SK-N-SH (cell line): Measurements from ENCODE around the gene CCDC89. TPM values are rescaled to one million over a fixed set of nuclear protein-coding genes. Genes with fewer than 3 reads are reported as not detected.

ENCODE experiments used
- CTCF ChIA-PET: fragments of 300-600, 350-600 bp; formaldehyde crosslinking; extraction: SDS; loops from one replicate; lab custom pipeline; 2021; lab: Yijun Ruan, JAX
- POLR2A ChIA-PET: fragments of 350-600 bp; sonication (Branson Sonifier 250); formaldehyde crosslinking; extraction: SDS; loops from one replicate; lab custom pipeline; 2020; ENCODE audit warnings: antibody characterized with exemption, inconsistent platforms; lab: Yijun Ruan, JAX
- DNase-seq: peaks from one replicate; pipeline ENCODE4 v3.0.0; 2012
- H2AFZ ChIP-seq: fragments of 200-600 bp; sonication (generic); 2 replicates; pipeline ENCODE4 v1.8.1; 2016; ENCODE audit warnings: antibody characterized with exemption, mild to moderate bottlenecking, low read depth
- H3F3A ChIP-seq: fragments of 200-600 bp; sonication (generic); replicated peaks from 2 replicates; pipeline ENCODE3; 2016; ENCODE audit warnings: antibody characterized with exemption, mild to moderate bottlenecking; ENCODE audit not compliant: insufficient read depth
- H3K27ac ChIP-seq, 2 experiments: fragments of 200-500 bp in 1 of 2; fragments of 200-600 bp in 1 of 2; sonication (Bioruptor generic) in 1 of 2; sonication (generic), shearing (Covaris generic) in 1 of 2; 2 replicates each; pipeline versions ENCODE4 v1.5.1 to v1.6.1; 2014 to 2016; ENCODE audit warnings: low read depth in 2 of 2, inconsistent platforms in 1 of 2, low read length in 1 of 2, mild to moderate bottlenecking in 1 of 2, mixed read lengths in 1 of 2
- H3K27me3 ChIP-seq: fragments of 200-600 bp; sonication (generic), shearing (Covaris generic); 2 replicates; pipeline ENCODE4 v1.6.1; 2016; ENCODE audit warnings: mixed run types; ENCODE audit not compliant: insufficient read depth
- H3K36me3 ChIP-seq, 2 experiments: fragments of 200-500 bp in 1 of 2; fragments of 200-600 bp in 1 of 2; sonication (Bioruptor generic) in 1 of 2; sonication (generic) in 1 of 2; replicated peaks in 1 of 2; 2 replicates each; pipeline versions ENCODE3 to v1.5.1; 2014 to 2016; ENCODE audit warnings: low read length in 1 of 2, mild to moderate bottlenecking in 1 of 2; ENCODE audit not compliant: insufficient read depth in 2 of 2, control insufficient read depth in 1 of 2
- H3K4me1 ChIP-seq, 2 experiments: fragments of 200-500 bp in 1 of 2; fragments of 200-600 bp in 1 of 2; sonication (Bioruptor generic) in 1 of 2; sonication (generic), shearing (Covaris generic) in 1 of 2; 2 replicates each; pipeline versions ENCODE4 v1.5.1 to v1.6.1; 2014 to 2016; ENCODE audit warnings: low read depth in 1 of 2, low read length in 1 of 2, mixed run types in 1 of 2; ENCODE audit not compliant: insufficient read depth in 2 of 2, control insufficient read depth in 1 of 2
- H3K4me2 ChIP-seq: fragments of 200-600 bp; sonication (generic), shearing (Covaris generic); 2 replicates; pipeline ENCODE4 v1.6.1; 2017; ENCODE audit warnings: mixed run types
- H3K4me3 ChIP-seq, 2 experiments: fragments of 200-500 bp in 1 of 2; fragments of 200-600 bp in 1 of 2; sonication (Bioruptor generic) in 1 of 2; sonication (generic), shearing (Covaris generic) in 1 of 2; 2 replicates each; pipeline versions ENCODE4 v1.5.1 to v1.8.1; 2014 to 2016; ENCODE audit warnings: low read depth in 2 of 2, inconsistent platforms in 1 of 2, low read length in 1 of 2, mild to moderate bottlenecking in 1 of 2, mixed read lengths in 1 of 2, moderate library complexity in 1 of 2
- H3K79me2 ChIP-seq: fragments of 200-600 bp; sonication (generic); 2 replicates; pipeline ENCODE4 v1.8.1; 2017; ENCODE audit warnings: mild to moderate bottlenecking; ENCODE audit not compliant: insufficient read depth
- H3K9ac ChIP-seq: fragments of 200-600 bp; sonication (generic); 2 replicates; pipeline ENCODE4 v1.6.1; 2017; ENCODE audit warnings: mixed run types
- H3K9me2 ChIP-seq: fragments of 200-600 bp; sonication (generic); 2 replicates; pipeline ENCODE4 v1.6.1; 2017; ENCODE audit warnings: mixed run types
- H3K9me3 ChIP-seq: fragments of 200-600 bp; sonication (generic); 2 replicates; pipeline ENCODE4 v1.6.1; 2017; ENCODE audit warnings: mixed run types, mild to moderate bottlenecking, moderate library complexity
- H4K20me1 ChIP-seq: fragments of 200-600 bp; sonication (generic); 2 replicates; pipeline ENCODE4 v1.6.1; 2017; ENCODE audit warnings: mild to moderate bottlenecking, mixed run types; ENCODE audit not compliant: insufficient read depth
- CHD2 ChIP-seq: fragments of 150-350 bp; IDR thresholded peaks from 2 replicates; pipeline ENCODE4 v1.6.1; 2018; ENCODE audit warnings: low read length; ENCODE audit not compliant: partially characterized antibody
- ELF1 ChIP-seq: IDR thresholded peaks from 2 replicates; pipeline ENCODE4 v1.4.0; 2012
- EP300 ChIP-seq, 2 experiments: IDR thresholded peaks; 2 replicates each; pipeline versions ENCODE4 v1.4.0 to v1.6.1; 2012; ENCODE audit warnings: borderline replicate concordance in 1 of 2, low read depth in 1 of 2, low read length in 1 of 2
- FOSL2 ChIP-seq: IDR thresholded peaks from 2 replicates; pipeline ENCODE4 v1.4.0; 2012; ENCODE audit warnings: low read depth, mild to moderate bottlenecking, moderate library complexity, borderline replicate concordance
- FOXM1 ChIP-seq: IDR thresholded peaks from 2 replicates; pipeline ENCODE4 v1.4.0; 2012; ENCODE audit warnings: low read depth, mild to moderate bottlenecking
- GATA2 ChIP-seq: sonication (generic); formaldehyde crosslinking; IDR thresholded peaks from 2 replicates; pipeline ENCODE4 v1.5.0; 2020; ENCODE audit warnings: mild to moderate bottlenecking, missing genetic modification reagents
- MXI1 ChIP-seq: IDR thresholded peaks from 2 replicates; pipeline ENCODE4 v1.6.1; 2012; ENCODE audit warnings: mild to moderate bottlenecking, low read depth, low read length, improper control_type of control experiment
- NFIC ChIP-seq: IDR thresholded peaks from 2 replicates; pipeline ENCODE4 v1.4.0; 2012; ENCODE audit warnings: borderline replicate concordance
- RCOR1 ChIP-seq: fragments of 150-350 bp; IDR thresholded peaks from 2 replicates; pipeline ENCODE4 v1.6.1; 2017; ENCODE audit warnings: antibody characterized with exemption, low read length
- RFX5 ChIP-seq: IDR thresholded peaks from 2 replicates; pipeline ENCODE4 v1.6.1; 2012; ENCODE audit warnings: mild to moderate bottlenecking, improper control_type of control experiment, low read length
- SIN3A ChIP-seq: IDR thresholded peaks from 2 replicates; pipeline ENCODE4 v1.6.1; 2012; ENCODE audit warnings: low read depth, mild to moderate bottlenecking, low read length, moderate library complexity, borderline replicate concordance
- SMC3 ChIP-seq: IDR thresholded peaks from 2 replicates; pipeline ENCODE4 v1.6.1; 2012; ENCODE audit warnings: low read depth, low read length, improper control_type of control experiment
- TAF1 ChIP-seq: IDR thresholded peaks from 2 replicates; pipeline ENCODE4 v1.6.1; 2012; ENCODE audit warnings: low read depth, mild to moderate bottlenecking, low read length, moderate library complexity, borderline replicate concordance
- TEAD4 ChIP-seq: IDR thresholded peaks from 2 replicates; pipeline ENCODE4 v1.4.0; 2012; ENCODE audit warnings: mild to moderate bottlenecking, borderline replicate concordance; ENCODE audit not compliant: insufficient read depth
- YY1 ChIP-seq: IDR thresholded peaks from 2 replicates; pipeline ENCODE4 v1.4.0; 2012; ENCODE audit warnings: low read depth, mild to moderate bottlenecking
- WGBS: methylation state at CpG from one replicate; pipeline ENCODE4 v1.1.6; 2017; ENCODE audit warnings: low lambda C conversion rate; 5-methylcytosine and 5-hydroxymethylcytosine counted together
- polyA plus RNA-seq, 3 experiments: library from polyadenylated mRNA; depleted of rRNA; stranded (reverse); fragments of >200 nt; gene quantifications; 2 replicates each; pipeline ENCODE4 v1.2.3, GENCODE V29; 2012
- TF ChIP-seq, protein P1 (sequence below): fragments of 150-350 bp; IDR thresholded peaks from 2 replicates; pipeline ENCODE4 v1.6.1; 2017; ENCODE audit warnings: antibody characterized with exemption, low read length, low read depth, borderline replicate concordance
- TF ChIP-seq, protein P2 (sequence below): IDR thresholded peaks from 2 replicates; pipeline ENCODE4 v1.4.0; 2012; ENCODE audit warnings: low read depth, borderline replicate concordance
- TF ChIP-seq, protein P3 (sequence below): fragments of 150-350 bp; IDR thresholded peaks from 2 replicates; pipeline ENCODE4 v1.6.1; 2016; ENCODE audit warnings: mild to moderate bottlenecking, low read depth, low read length
- TF ChIP-seq, protein P4 (sequence below): fragments of 200-600 bp; sonication (generic); IDR thresholded peaks from 2 replicates; pipeline ENCODE4 v1.6.1; 2017; ENCODE audit warnings: antibody characterized with exemption, mild to moderate bottlenecking, moderate library complexity

Gene CCDC89
- polyA plus RNA-seq, 1 of the 3 experiments (the other 2 are of a cell fraction), result 3.9 TPM

DNA sequence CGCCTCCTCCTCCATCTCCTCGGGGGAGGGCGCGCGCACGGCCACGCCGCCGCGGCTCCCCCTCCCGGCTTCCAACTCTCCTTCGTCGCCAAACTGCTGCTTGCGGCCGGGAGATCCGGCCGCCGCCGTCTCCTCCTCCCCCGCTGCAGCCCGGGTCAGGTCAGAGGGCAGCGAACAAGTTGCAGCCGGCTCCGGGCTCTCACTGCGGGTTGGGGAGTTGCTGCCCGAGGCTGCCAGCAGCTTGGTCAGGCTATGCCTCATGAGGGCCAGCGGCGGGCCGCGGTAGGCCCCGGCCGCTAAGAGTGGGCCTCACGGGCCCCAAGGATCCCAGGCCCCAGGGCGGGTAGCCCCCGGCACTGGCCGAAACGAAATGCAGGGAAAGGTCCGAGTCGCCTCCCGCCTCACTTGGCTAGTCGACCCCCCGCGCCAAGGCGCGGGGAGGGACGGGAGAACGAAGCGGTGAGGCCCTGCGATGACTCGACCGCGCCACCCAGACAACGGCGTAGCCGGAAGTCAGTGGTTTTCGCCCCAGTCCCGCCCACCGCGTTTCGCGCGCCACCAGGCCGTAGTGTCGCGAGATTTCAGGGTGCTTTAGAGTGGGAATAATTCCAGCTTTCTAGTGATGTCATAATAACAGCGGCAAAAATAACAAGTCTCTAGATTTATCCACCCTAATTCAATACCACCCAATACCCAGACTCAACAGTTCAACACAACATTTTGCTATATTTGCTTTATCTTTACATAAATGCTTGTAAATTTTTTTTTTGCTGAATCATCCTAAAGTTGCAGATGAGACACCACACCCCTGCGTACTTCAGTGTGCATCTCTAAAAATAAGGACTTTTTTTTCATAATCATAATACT lies 21.1 kb downstream of the CCDC89 start, which contains the start of gene CREBZF (continued):
- TF ChIP-seq MXI1 (0 out of 2 replicates have a peak, but pooled peaks have one; percentile 65), EP300 (IDR thresholded peaks at IDR 0.05; ENCODE audit: borderline replicate concordance in 1 of 2, low read depth in 1 of 2, low read length in 1 of 2) (no peak), ELF1 (peak; percentile 83), TEAD4 (no peak), TAF1 (peak; percentile 77), FOXM1 (0 out of 2 replicates have a peak, but pooled peaks have one; percentile 16), YY1 (no peak), RFX5 (no peak), RCOR1 (no peak)
- TF ChIP-seq, protein P1, sequence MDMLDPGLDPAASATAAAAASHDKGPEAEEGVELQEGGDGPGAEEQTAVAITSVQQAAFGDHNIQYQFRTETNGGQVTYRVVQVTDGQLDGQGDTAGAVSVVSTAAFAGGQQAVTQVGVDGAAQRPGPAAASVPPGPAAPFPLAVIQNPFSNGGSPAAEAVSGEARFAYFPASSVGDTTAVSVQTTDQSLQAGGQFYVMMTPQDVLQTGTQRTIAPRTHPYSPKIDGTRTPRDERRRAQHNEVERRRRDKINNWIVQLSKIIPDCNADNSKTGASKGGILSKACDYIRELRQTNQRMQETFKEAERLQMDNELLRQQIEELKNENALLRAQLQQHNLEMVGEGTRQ, result no peak
- TF ChIP-seq, protein P2, sequence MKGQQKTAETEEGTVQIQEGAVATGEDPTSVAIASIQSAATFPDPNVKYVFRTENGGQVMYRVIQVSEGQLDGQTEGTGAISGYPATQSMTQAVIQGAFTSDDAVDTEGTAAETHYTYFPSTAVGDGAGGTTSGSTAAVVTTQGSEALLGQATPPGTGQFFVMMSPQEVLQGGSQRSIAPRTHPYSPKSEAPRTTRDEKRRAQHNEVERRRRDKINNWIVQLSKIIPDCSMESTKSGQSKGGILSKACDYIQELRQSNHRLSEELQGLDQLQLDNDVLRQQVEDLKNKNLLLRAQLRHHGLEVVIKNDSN, result no peak

DNA sequence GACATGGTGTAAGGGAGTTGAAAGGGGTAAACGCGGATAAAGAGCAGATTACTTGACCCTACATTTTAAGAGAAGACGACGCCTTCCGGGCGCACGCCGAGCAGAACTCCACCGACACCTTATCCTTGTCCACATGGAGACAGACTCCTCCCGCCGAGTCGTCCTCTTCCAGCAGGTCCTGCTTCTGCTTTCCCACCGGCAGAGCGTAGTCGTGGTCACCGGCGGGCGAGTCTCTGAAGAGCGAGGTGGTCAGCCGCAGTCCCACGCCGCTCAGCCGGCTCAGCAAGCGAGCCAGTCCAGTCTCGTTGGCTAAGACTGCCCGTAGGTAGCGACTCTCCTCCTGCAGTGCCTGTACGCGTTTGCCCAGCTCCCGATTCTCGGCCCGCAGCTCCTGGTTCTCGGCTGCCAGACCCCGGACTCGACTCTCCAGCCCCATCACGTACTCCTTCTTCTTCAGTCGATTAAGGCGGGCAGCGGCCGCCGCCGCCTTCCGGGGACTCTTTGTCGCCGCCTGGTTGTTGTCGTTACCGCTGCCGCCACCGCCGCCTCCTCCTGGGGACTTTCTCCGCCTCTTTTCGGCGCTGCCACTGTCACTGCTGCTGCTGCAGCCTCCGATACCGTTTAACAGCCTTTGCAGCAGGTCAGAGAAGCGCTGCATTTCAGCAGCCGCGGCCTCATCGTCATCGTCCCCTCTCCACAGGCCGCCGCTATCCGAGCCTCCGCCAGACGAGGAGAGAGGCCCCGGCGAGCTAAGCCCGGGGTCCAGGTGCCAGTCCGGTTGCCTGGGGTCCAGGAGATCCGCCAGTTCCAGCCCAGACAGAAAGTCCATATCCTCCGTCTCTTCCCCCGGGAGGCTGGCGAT lies 22.0 kb downstream of the CCDC89 start:
- Histone ChIP-seq H3K27ac (peak overlapping the region; percentile 92 to 95), H3K79me2 (peaks cover 57% of the 10 kb centered on the region), H3K9me2 (0 out of 2 replicates have a peak, but pooled peaks cover 3% of the 10 kb centered on the region), H3K4me1 (peaks cover 14 to 27% of the 10 kb centered on the region in 2 experiments; a peak in 3 of 4 replicates), H4K20me1 (peaks cover 52% of the 10 kb centered on the region), H3K9me3 (no peaks in the 10 kb centered on the region), H2AFZ (no peak overlapping the region), H3K27me3 (no peaks in the 10 kb centered on the region), H3K4me3 (peak overlapping the region; percentile 94 to 95), H3K4me2 (peak overlapping the region; percentile 86), H3K9ac (peak overlapping the region; percentile 99), H3K36me3 (peaks cover 44 to 45% of the 10 kb centered on the region in 2 experiments), H3F3A (no peaks in the 10 kb centered on the region)
- TF ChIP-seq, protein P3, sequence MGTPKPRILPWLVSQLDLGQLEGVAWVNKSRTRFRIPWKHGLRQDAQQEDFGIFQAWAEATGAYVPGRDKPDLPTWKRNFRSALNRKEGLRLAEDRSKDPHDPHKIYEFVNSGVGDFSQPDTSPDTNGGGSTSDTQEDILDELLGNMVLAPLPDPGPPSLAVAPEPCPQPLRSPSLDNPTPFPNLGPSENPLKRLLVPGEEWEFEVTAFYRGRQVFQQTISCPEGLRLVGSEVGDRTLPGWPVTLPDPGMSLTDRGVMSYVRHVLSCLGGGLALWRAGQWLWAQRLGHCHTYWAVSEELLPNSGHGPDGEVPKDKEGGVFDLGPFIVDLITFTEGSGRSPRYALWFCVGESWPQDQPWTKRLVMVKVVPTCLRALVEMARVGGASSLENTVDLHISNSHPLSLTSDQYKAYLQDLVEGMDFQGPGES, result no peak
- peak; percentile 63; the same call in 1 of the 2 replicates for TF ChIP-seq MXI1
- TF ChIP-seq SMC3, result peak; percentile 14
- TF ChIP-seq GATA2 (CRISPR knock-in tag), result no peak
- peak; percentile 18 for TF ChIP-seq CHD2
- no peak for TF ChIP-seq RCOR1
- TF ChIP-seq FOXM1, result no peak
- TF ChIP-seq EP300 (IDR thresholded peaks at IDR 0.05; ENCODE audit: borderline replicate concordance in 1 of 2, low read depth in 1 of 2, low read length in 1 of 2), result no peak
- no peak for TF ChIP-seq FOSL2
- TF ChIP-seq NFIC, result no peak
- no peak for TF ChIP-seq TAF1
- no peak; the same call in 1 of the 2 replicates for TF ChIP-seq SIN3A
- TF ChIP-seq, protein P4, sequence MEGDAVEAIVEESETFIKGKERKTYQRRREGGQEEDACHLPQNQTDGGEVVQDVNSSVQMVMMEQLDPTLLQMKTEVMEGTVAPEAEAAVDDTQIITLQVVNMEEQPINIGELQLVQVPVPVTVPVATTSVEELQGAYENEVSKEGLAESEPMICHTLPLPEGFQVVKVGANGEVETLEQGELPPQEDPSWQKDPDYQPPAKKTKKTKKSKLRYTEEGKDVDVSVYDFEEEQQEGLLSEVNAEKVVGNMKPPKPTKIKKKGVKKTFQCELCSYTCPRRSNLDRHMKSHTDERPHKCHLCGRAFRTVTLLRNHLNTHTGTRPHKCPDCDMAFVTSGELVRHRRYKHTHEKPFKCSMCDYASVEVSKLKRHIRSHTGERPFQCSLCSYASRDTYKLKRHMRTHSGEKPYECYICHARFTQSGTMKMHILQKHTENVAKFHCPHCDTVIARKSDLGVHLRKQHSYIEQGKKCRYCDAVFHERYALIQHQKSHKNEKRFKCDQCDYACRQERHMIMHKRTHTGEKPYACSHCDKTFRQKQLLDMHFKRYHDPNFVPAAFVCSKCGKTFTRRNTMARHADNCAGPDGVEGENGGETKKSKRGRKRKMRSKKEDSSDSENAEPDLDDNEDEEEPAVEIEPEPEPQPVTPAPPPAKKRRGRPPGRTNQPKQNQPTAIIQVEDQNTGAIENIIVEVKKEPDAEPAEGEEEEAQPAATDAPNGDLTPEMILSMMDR, result peak; percentile 47
- 0 out of 2 replicates have a peak, but pooled peaks have one; percentile 30 for TF ChIP-seq ELF1
- peak; percentile 82 for DNase-seq
- POLR2A ChIA-PET, result interaction anchor here (1.3 to 2.9 kb wide), 5 partner anchors 10 to 36 kb away, joined by 4 to 23 read pairs (median 14); partner anchors contain the start of genes CCDC89, DLG2, TMEM126A and TMEM126B
- CTCF ChIA-PET, result interaction anchor here (0.8 to 2.9 kb wide), 9 partner anchors 13 to 530 kb away, joined by 3 to 15 read pairs (median 4); partner anchors contain the start of genes CCDC89 and TMEM126A
- 1% methylated on average over 48 of the region's 73 CpGs for WGBS
